Measurements from ENCODE around the gene SPECC1L. TPM values are rescaled to one million over a fixed set of nuclear protein-coding genes. Genes with fewer than 3 reads are reported as not detected.
A peak's percentile ranks its signal among the peaks of the same experiment; 100 is the strongest.

The SPECC1L gene
- total RNA-seq, 1 donor from 2014 or later, result 21.9 TPM

DNA sequence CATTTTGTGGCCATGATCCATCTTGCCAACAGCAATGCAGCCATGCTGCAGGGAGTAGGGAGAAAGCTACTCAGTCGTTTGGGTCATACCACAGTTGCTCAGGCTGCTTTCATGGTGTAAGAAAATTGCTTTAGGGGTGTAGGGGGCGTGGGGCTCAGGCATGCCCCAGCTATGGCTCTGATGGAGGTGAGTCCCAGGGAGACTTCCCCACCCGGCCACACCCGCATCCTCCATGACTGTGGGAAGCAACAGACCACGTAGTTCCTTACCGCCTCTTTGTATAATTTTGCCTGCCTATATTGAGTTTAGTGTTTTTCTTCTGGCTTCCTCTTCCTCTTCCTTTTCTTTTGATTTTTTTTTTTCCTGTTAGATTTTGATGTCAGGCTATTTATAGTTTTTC is 58.8 kb downstream of the SPECC1L start:
- Histone ChIP-seq H3K27me3 (ENCODE audit: control insufficient read depth in 3 of 3, insufficient read depth in 3 of 3, low read length in 3 of 3) (no peaks in the 10 kb centered on the region), H3K27ac (ENCODE audit: low read depth, low read length) (no peak overlapping the region), H3K9me3 (ENCODE audit: control insufficient read depth in 3 of 3, low read length in 3 of 3) (no peaks in the 10 kb centered on the region), H3K9ac (ENCODE audit: low read depth in 1 of 3, low read length in 3 of 3) (no peak overlapping the region), H3K36me3 (ENCODE audit: control insufficient read depth in 3 of 3, insufficient read depth in 3 of 3, low read length in 3 of 3) (peaks cover 16 to 47% (median 16%) of the 10 kb centered on the region in 3 donors), H3K4me3 (ENCODE audit: low read length in 3 of 3) (no peak overlapping the region), H3K4me1 (ENCODE audit: control insufficient read depth in 3 of 3, insufficient read depth in 3 of 3, low read length in 3 of 3) (peaks cover 0 to 3% (median 2%) of the 10 kb centered on the region in 3 donors)

DNA sequence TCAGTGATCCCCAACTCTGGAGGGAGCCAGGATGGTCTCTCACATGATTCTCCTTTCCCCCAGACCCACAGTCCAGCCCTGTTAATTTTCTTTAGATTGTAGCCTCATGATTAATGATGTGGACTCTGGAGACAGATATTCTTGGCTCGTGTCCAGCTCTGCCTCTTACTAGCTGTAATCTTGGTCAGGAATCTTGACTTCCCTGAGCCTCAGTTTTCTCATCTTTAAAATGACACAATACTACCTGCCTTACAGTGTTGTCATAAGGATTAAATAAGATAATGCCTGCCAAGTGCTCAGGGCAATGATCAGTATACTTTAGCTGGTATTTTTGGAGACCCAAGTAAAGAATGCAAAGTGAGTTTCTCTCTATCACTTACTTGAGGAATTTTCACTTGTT is 60.0 kb downstream of the SPECC1L start:
- no peak overlapping the region for H3K9ac ChIP-seq (ENCODE audit: low read depth in 1 of 3, low read length in 3 of 3)
- no peak overlapping the region for H3K4me3 ChIP-seq (ENCODE audit: low read length in 3 of 3)
- H3K4me1 ChIP-seq (ENCODE audit: control insufficient read depth in 3 of 3, insufficient read depth in 3 of 3, low read length in 3 of 3), result peaks cover 0 to 2% (median 0%) of the 10 kb centered on the region in 3 donors
- no peaks in the 10 kb centered on the region for H3K27me3 ChIP-seq (ENCODE audit: control insufficient read depth in 3 of 3, insufficient read depth in 3 of 3, low read length in 3 of 3)
- no peak overlapping the region for H3K27ac ChIP-seq (ENCODE audit: low read depth, low read length)
- H3K36me3 ChIP-seq (ENCODE audit: control insufficient read depth in 3 of 3, insufficient read depth in 3 of 3, low read length in 3 of 3), result peaks cover 19 to 50% (median 24%) of the 10 kb centered on the region in 3 donors
- no peaks in the 10 kb centered on the region for H3K9me3 ChIP-seq (ENCODE audit: control insufficient read depth in 3 of 3, low read length in 3 of 3)

DNA sequence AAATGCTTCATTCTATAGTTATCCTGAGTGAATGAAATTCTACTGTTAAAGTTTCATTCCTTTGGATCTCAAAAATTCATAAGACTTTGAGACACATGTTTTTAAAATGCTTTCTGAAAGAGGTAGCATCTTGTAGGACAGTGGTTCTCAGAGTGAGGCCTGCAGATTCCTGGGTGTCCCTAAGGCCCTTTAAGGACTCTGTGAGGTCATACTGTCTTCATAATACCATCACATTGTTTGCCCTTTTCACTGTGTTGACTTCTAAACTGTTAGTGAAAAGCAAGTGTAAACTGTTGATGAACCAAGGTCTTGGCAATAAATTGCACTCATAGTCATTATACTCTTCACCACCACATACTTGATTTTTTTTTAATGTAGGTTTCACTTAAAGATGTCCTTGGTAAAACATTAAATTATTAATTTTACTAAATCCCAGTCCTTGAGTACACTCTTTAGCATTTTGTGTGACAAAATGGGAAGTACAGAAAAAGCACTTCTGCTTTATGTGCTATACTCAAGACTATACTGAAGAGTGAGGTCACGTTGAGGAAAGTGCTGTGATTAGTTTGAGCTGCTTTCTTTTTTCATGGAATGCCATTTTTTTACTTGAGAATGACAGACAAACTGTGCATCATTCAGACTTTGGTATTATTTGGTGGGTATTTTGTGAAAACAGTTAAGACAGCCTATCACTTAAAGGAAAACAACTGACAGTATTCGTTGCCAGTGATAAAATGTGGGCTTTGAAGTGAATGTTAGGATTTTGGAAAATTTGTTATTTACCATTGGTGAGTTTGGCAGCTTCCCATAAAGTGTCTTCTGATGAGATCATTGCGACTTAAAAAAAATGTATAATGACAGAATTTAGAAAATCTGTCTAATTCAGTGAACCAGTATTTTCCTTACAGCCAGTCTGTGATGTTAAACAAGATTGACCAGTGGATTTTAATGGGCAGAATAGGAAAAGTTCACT is 61.1 kb downstream of the SPECC1L start:
- no peak overlapping the region for H3K27ac ChIP-seq (ENCODE audit: low read depth, low read length)
- H3K9me3 ChIP-seq (ENCODE audit: control insufficient read depth in 3 of 3, low read length in 3 of 3), result no peaks in the 10 kb centered on the region
- no peak overlapping the region for H3K4me3 ChIP-seq (ENCODE audit: low read length in 3 of 3)
- peaks cover 15 to 46% (median 24%) of the 10 kb centered on the region in 3 donors for H3K36me3 ChIP-seq (ENCODE audit: control insufficient read depth in 3 of 3, insufficient read depth in 3 of 3, low read length in 3 of 3)
- no peaks in the 10 kb centered on the region for H3K4me1 ChIP-seq (ENCODE audit: control insufficient read depth in 3 of 3, insufficient read depth in 3 of 3, low read length in 3 of 3)
- no peak overlapping the region for H3K9ac ChIP-seq (ENCODE audit: low read depth in 1 of 3, low read length in 3 of 3)
- H3K27me3 ChIP-seq (ENCODE audit: control insufficient read depth in 3 of 3, insufficient read depth in 3 of 3, low read length in 3 of 3), result no peaks in the 10 kb centered on the region

DNA sequence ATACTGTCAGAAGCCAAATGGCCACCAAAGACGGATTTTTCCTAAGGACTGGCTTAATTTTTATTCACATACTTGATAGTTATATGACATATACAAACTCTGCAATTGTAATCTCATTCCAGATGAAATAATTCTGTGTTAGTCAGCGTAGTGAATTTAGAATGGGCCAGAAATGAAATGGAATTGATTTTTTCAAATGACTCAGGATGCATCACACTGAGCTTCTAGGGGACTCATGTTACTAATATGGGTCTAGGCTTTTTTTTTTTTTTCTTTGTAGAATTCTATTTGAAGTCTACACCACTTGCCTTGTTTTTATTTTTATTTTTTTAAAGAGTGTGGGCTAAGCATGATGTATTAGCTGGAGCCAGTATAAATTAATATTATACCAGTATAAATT is 62.7 kb downstream of the SPECC1L start:
- H3K4me1 ChIP-seq (ENCODE audit: control insufficient read depth in 3 of 3, insufficient read depth in 3 of 3, low read length in 3 of 3), result peaks cover 0 to 4% (median 3%) of the 10 kb centered on the region in 3 donors
- no peak overlapping the region for H3K4me3 ChIP-seq (ENCODE audit: low read length in 3 of 3)
- H3K36me3 ChIP-seq (ENCODE audit: control insufficient read depth in 3 of 3, insufficient read depth in 3 of 3, low read length in 3 of 3), result peaks cover 15 to 46% (median 28%) of the 10 kb centered on the region in 3 donors
- H3K27me3 ChIP-seq (ENCODE audit: control insufficient read depth in 3 of 3, insufficient read depth in 3 of 3, low read length in 3 of 3), result no peaks in the 10 kb centered on the region
- no peak overlapping the region for H3K27ac ChIP-seq (ENCODE audit: low read depth, low read length)
- H3K9me3 ChIP-seq (ENCODE audit: control insufficient read depth in 3 of 3, low read length in 3 of 3), result no peaks in the 10 kb centered on the region
- no peak overlapping the region for H3K9ac ChIP-seq (ENCODE audit: low read depth in 1 of 3, low read length in 3 of 3)

DNA sequence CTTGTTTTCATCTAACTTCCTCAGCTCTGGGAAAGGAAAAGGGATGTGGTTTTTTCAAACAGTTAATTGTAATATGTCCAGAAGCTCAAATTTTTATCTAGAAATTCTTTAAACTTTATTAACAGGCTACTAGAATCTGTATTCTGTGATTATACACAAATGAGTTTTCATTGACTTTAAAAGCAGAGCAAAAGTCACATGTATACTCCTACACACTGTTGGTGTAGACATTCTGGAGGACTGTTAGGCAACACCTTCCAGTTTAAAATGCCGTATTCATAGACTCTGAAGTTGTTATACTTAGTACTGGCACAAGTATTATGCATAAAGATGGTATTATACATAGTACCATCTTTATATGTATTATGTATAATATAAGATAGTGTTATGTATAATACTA is 64.9 kb downstream of the SPECC1L start:
- Histone ChIP-seq H3K9ac (ENCODE audit: low read depth in 1 of 3, low read length in 3 of 3) (no peak overlapping the region), H3K36me3 (ENCODE audit: control insufficient read depth in 3 of 3, insufficient read depth in 3 of 3, low read length in 3 of 3) (peaks cover 6 to 41% (median 25%) of the 10 kb centered on the region in 3 donors), H3K4me1 (ENCODE audit: control insufficient read depth in 3 of 3, insufficient read depth in 3 of 3, low read length in 3 of 3) (peaks cover 11 to 16% (median 14%) of the 10 kb centered on the region in 3 donors), H3K27ac (ENCODE audit: low read depth, low read length) (no peak overlapping the region), H3K9me3 (ENCODE audit: control insufficient read depth in 3 of 3, low read length in 3 of 3) (no peaks in the 10 kb centered on the region), H3K4me3 (ENCODE audit: low read length in 3 of 3) (no peak overlapping the region), H3K27me3 (ENCODE audit: control insufficient read depth in 3 of 3, insufficient read depth in 3 of 3, low read length in 3 of 3) (no peaks in the 10 kb centered on the region)

DNA sequence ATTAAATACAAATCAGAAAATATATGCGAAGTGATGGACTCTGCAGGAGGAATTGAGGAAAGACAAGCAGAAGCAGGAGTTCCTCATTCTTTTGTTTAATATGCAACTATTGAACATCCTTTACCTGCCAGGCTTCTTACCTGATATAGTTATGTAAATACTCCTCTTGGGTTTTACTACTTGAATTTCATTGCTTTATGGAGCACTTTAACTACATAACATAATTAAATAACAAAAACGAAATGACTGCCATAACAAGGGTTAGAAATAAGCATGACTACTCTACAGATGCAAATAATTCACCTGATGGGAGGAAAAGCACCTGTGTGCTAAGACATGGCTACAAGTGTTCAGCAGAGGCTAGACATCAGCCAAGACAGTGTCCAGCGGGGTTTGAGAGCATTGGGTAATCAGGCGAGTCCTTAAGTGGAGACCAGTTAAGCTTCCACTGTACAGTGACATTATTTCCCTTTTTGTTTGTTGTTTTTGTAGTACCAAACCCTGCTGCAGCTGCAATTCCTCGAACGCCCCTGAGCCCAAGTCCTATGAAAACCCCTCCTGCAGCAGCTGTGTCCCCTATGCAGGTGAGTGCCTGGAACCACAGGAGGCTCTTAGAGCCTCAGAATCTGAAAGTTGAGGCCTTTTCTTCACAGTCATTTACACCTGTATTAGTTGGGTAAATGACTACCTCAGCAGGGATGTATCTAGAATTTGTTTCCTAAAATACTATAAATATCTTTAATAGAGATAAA is 67.4 kb downstream of the SPECC1L start:
- Histone ChIP-seq H3K4me1 (ENCODE audit: control insufficient read depth in 3 of 3, insufficient read depth in 3 of 3, low read length in 3 of 3) (peaks cover 11 to 16% (median 14%) of the 10 kb centered on the region in 3 donors), H3K36me3 (ENCODE audit: control insufficient read depth in 3 of 3, insufficient read depth in 3 of 3, low read length in 3 of 3) (peaks cover 13 to 42% (median 31%) of the 10 kb centered on the region in 3 donors), H3K27ac (ENCODE audit: low read depth, low read length) (no peak overlapping the region), H3K9me3 (ENCODE audit: control insufficient read depth in 3 of 3, low read length in 3 of 3) (no peaks in the 10 kb centered on the region), H3K9ac (ENCODE audit: low read depth in 1 of 3, low read length in 3 of 3) (no peak overlapping the region), H3K4me3 (ENCODE audit: low read length in 3 of 3) (no peak overlapping the region), H3K27me3 (ENCODE audit: control insufficient read depth in 3 of 3, insufficient read depth in 3 of 3, low read length in 3 of 3) (no peaks in the 10 kb centered on the region)

DNA sequence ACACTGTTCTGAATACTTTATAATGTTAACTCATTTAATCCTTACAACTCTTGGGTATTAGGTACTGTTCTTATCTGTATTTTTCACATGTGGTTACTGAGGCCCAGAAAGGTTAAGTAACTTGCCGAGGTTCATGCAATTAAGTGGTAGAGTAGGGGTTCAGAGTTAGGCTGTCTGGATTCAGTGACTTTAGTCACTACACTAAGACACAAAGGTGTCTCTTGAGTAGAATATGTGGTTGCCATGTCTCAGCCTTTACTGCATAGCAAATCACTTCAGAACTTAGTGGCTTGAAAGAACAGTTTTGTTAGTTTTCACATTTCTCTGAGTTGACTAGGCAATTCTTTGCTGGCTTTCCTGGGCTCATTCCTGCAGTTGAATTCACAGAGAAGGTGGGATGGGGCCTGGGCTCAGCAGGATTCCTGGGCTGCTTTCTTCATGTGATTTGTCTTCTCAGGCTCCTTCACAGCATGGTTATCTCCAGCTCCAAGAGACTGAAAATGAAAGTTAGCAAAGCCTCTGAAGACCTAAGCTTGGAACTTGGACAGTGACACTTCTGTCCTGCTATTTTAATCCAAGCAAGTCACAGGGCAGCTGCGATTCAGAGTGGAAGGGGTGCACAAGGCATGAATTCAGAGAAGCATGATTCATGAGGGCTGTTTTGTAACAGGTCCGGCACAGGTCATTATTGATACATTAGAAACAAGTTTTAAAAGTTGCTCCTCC is 68.3 kb downstream of the SPECC1L start:
- Histone ChIP-seq H3K9ac (ENCODE audit: low read depth in 1 of 3, low read length in 3 of 3) (peak overlapping the region; percentile 68 to 78 (median 72)), H3K9me3 (ENCODE audit: control insufficient read depth in 3 of 3, low read length in 3 of 3) (no peaks in the 10 kb centered on the region), H3K36me3 (ENCODE audit: control insufficient read depth in 3 of 3, insufficient read depth in 3 of 3, low read length in 3 of 3) (peaks cover 13 to 42% (median 31%) of the 10 kb centered on the region in 3 donors), H3K27me3 (ENCODE audit: control insufficient read depth in 3 of 3, insufficient read depth in 3 of 3, low read length in 3 of 3) (no peaks in the 10 kb centered on the region), H3K27ac (ENCODE audit: low read depth, low read length) (peak overlapping the region; percentile 88), H3K4me1 (ENCODE audit: control insufficient read depth in 3 of 3, insufficient read depth in 3 of 3, low read length in 3 of 3) (peaks cover 11 to 16% (median 14%) of the 10 kb centered on the region in 3 donors), H3K4me3 (ENCODE audit: low read length in 3 of 3) (peak overlapping the region; percentile 42 to 45 (median 44))

DNA sequence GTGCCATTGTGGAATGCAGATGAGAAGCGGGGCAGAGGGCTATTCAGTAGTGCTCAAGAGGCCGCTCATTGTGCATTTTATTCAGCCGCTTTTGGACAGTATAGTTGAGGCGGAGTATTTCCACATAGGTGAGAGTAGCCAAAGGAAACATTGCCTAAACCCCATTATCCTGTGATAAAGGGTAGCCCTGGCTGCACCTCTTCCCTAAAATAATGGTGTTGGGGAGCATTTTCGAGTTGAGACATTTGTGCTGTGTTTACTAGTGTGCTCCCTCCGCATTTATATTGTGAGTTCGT is 68.8 kb downstream of the SPECC1L start:
- H3K27me3 ChIP-seq (ENCODE audit: control insufficient read depth in 3 of 3, insufficient read depth in 3 of 3, low read length in 3 of 3), result no peaks in the 10 kb centered on the region
- H3K27ac ChIP-seq (ENCODE audit: low read depth, low read length), result peak overlapping the region; percentile 88
- peaks cover 11 to 16% (median 14%) of the 10 kb centered on the region in 3 donors for H3K4me1 ChIP-seq (ENCODE audit: control insufficient read depth in 3 of 3, insufficient read depth in 3 of 3, low read length in 3 of 3)
- no peaks in the 10 kb centered on the region for H3K9me3 ChIP-seq (ENCODE audit: control insufficient read depth in 3 of 3, low read length in 3 of 3)
- H3K36me3 ChIP-seq (ENCODE audit: control insufficient read depth in 3 of 3, insufficient read depth in 3 of 3, low read length in 3 of 3), result peaks cover 11 to 42% (median 28%) of the 10 kb centered on the region in 3 donors
- H3K4me3 ChIP-seq (ENCODE audit: low read length in 3 of 3), result peak overlapping the region; percentile 42 to 45 (median 44)
- H3K9ac ChIP-seq (ENCODE audit: low read depth in 1 of 3, low read length in 3 of 3), result peak overlapping the region; percentile 68 to 78 (median 72)

DNA sequence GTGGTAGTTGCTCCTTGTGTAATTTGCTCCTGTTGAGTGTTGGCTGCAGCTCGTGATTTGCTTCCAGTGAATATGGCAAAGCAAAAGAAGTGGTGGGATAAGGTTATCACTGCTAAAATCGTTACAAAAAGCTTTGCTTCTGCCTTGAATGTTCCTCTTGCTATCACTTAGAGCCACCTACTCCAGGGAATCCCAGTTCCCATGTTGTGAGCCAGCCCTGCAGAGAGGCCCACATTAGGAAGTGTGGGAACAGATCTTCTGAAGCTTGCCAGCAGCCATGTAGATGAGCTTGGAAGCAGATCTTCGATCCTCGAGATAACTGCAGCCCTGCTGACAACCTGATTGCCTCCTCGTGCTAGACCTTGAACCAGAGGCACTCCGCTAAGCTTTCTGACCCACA is 71.0 kb downstream of the SPECC1L start:
- H3K9me3 ChIP-seq (ENCODE audit: control insufficient read depth in 3 of 3, low read length in 3 of 3), result no peaks in the 10 kb centered on the region
- no peak overlapping the region for H3K4me3 ChIP-seq (ENCODE audit: low read length in 3 of 3)
- peaks cover 11 to 16% (median 14%) of the 10 kb centered on the region in 3 donors for H3K4me1 ChIP-seq (ENCODE audit: control insufficient read depth in 3 of 3, insufficient read depth in 3 of 3, low read length in 3 of 3)
- H3K27ac ChIP-seq (ENCODE audit: low read depth, low read length), result no peak overlapping the region
- H3K9ac ChIP-seq (ENCODE audit: low read depth in 1 of 3, low read length in 3 of 3), result no peak overlapping the region
- H3K36me3 ChIP-seq (ENCODE audit: control insufficient read depth in 3 of 3, insufficient read depth in 3 of 3, low read length in 3 of 3), result peaks cover 10 to 39% (median 19%) of the 10 kb centered on the region in 3 donors
- no peaks in the 10 kb centered on the region for H3K27me3 ChIP-seq (ENCODE audit: control insufficient read depth in 3 of 3, insufficient read depth in 3 of 3, low read length in 3 of 3)
